Stomach (tissue), 4 donors: Measurements from ENCODE around the gene GALNT13.
"Not testable (repeated sequence)": the region's sequence is repeated elsewhere in the genome, so short reads cannot be mapped to it uniquely, and the experiment has no call there.

Experiments
- EP300 ChIP-seq: sonication (generic); formaldehyde crosslinking; IDR thresholded peaks from one replicate; pipeline ENCODE4 v1.6.1; 2017; ENCODE audit warnings: antibody characterized with exemption
- POLR2A ChIP-seq, 4 donors: fragments of 450-650 bp; IDR thresholded peaks; one replicate each; pipeline ENCODE4 v1.6.1; 2016; ENCODE audit warnings: antibody characterized with exemption in 4 of 4, control low read depth in 2 of 4, mild to moderate bottlenecking in 1 of 4, moderate library complexity in 1 of 4
- TF ChIP-seq, protein P1 (sequence below), 7 experiments: fragments of 450-650 bp in 4 of 7; fragments of 200-600 bp in 3 of 7; sonication (generic) in 3 of 7; IDR thresholded peaks; one replicate each; pipeline ENCODE4 v1.5.1; 2016 to 2019; ENCODE audit warnings: antibody characterized with exemption in 7 of 7, control low read depth in 2 of 7, mild to moderate bottlenecking in 1 of 7

DNA sequence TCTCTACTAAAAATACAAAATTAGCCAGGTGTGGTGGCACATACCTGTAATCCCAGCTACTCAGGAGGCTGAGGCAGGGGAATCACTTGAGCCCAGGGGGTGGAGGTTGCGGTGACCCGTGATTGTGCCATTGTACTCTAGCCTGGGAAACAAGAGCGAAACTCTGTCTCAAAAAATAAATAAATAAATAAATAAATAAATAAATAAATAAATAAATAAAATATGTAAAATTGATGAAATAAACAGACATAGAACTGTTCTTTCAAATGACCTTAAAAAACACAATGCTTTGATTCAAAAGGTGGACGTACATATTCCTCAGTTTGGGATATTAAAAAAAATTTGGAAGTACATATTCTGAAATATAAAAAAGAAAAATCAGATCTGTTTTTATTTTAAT, 599.8 kb downstream of the GALNT13 start:
- TF ChIP-seq, protein P1, sequence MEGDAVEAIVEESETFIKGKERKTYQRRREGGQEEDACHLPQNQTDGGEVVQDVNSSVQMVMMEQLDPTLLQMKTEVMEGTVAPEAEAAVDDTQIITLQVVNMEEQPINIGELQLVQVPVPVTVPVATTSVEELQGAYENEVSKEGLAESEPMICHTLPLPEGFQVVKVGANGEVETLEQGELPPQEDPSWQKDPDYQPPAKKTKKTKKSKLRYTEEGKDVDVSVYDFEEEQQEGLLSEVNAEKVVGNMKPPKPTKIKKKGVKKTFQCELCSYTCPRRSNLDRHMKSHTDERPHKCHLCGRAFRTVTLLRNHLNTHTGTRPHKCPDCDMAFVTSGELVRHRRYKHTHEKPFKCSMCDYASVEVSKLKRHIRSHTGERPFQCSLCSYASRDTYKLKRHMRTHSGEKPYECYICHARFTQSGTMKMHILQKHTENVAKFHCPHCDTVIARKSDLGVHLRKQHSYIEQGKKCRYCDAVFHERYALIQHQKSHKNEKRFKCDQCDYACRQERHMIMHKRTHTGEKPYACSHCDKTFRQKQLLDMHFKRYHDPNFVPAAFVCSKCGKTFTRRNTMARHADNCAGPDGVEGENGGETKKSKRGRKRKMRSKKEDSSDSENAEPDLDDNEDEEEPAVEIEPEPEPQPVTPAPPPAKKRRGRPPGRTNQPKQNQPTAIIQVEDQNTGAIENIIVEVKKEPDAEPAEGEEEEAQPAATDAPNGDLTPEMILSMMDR (IDR thresholded peaks at IDR 0.05) = not testable (repeated sequence)
- TF ChIP-seq POLR2A (IDR thresholded peaks at IDR 0.05); EP300: not testable (repeated sequence)
